Vagina (tissue), 2 donors: ENCODE results near the gene MTCL1.

ENCODE experiments used
- POLR2AphosphoS5 ChIP-seq, 2 donors: sonication (generic); formaldehyde crosslinking; IDR thresholded peaks; one replicate each; pipeline ENCODE4 v1.9.0; 2017; ENCODE audit warnings: antibody characterized with exemption in 2 of 2, mild to moderate bottlenecking in 2 of 2, low read depth in 1 of 2; ENCODE audit not compliant: insufficient read depth in 1 of 2
- TF ChIP-seq, protein P1 (sequence below), 3 experiments: fragments of 450-650 bp in 2 of 3; fragments of 200-600 bp in 1 of 3; sonication (generic) in 1 of 3; IDR thresholded peaks; one replicate each; pipeline ENCODE4 v1.5.1; 2017 to 2019; ENCODE audit warnings: antibody characterized with exemption in 3 of 3, mild to moderate bottlenecking in 2 of 3, moderate library complexity in 2 of 3

DNA sequence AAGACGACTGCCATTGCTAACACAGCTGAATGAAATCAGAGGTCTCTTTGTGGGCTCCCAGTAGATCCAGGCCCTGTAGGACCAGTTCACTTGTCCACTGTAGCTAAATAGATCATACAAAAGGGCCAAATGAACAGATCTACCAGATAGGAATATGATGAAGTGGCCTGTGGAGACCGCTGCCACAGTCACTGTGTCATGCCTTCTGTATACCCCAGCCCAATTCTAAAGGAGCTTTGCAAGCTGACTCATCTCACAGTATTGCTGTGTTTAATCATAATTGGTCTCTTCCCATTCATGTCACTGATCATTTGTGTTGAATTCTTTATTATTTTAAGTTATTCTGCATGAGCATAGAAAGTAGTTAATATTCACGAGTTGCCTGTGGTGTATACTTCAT is 125.8 kb downstream of the MTCL1 start:
- TF ChIP-seq POLR2AphosphoS5 (IDR thresholded peaks at IDR 0.05; ENCODE audit: insufficient read depth in 1 of 2, low read depth in 1 of 2), result no peak
- TF ChIP-seq, protein P1, sequence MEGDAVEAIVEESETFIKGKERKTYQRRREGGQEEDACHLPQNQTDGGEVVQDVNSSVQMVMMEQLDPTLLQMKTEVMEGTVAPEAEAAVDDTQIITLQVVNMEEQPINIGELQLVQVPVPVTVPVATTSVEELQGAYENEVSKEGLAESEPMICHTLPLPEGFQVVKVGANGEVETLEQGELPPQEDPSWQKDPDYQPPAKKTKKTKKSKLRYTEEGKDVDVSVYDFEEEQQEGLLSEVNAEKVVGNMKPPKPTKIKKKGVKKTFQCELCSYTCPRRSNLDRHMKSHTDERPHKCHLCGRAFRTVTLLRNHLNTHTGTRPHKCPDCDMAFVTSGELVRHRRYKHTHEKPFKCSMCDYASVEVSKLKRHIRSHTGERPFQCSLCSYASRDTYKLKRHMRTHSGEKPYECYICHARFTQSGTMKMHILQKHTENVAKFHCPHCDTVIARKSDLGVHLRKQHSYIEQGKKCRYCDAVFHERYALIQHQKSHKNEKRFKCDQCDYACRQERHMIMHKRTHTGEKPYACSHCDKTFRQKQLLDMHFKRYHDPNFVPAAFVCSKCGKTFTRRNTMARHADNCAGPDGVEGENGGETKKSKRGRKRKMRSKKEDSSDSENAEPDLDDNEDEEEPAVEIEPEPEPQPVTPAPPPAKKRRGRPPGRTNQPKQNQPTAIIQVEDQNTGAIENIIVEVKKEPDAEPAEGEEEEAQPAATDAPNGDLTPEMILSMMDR (IDR thresholded peaks at IDR 0.05), result no peak
